ENCODE data around the gene NKX6-1. TPM values are rescaled to one million over a fixed set of nuclear protein-coding genes. Genes with fewer than 3 reads are reported as not detected.

NKX6-1 gene
- not detected for total RNA-seq

DNA sequence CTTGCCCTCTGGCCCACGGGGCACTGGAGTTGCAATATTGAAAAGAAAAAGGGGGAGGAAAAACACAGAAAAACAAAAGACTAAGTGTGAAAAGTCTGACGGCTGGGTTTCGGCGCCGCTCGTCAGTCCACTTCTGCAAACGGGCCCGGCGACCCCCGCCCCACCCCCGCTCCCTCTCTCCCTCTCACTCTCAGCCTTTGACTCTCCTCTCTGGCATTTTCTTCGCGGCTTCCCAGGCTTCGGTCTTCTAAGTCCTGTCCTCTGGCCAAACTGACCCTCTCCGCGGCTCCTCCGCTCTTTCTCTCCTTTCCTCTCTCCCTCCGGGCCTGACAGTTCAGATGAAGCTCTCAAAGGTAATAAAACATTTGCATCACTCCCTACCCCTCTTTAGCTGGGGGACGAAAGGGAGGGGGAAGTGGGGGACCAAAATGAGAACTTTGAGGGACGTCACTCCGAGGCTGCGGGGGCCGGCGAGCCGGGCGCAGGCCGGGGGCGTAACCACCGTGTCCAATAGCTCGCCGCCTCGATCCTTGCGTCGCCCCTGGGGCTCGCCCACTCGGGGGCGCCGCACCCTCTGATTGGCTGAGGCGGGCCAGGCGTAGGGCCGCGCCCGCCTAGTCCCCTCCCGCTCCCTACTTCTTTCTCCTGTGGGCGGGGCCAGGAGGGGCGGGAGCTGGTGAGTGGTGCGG, at the start of gene NKX6-1:
Gene NKX6-1 (minus strand): TSS at position 358 of the 689 bp plus-strand sequence. CDS start 1,064 bp downstream, outside the sequence.
- DNase-seq (ENCODE audit: low spot score) (no peak), ATAC-seq (peak; percentile 59)

GRCh38 chr4:84547211-84547610, 48.1 kb upstream of the NKX6-1 start:
- no peak for DNase-seq (ENCODE audit: low spot score)
- ATAC-seq = no peak

DNA sequence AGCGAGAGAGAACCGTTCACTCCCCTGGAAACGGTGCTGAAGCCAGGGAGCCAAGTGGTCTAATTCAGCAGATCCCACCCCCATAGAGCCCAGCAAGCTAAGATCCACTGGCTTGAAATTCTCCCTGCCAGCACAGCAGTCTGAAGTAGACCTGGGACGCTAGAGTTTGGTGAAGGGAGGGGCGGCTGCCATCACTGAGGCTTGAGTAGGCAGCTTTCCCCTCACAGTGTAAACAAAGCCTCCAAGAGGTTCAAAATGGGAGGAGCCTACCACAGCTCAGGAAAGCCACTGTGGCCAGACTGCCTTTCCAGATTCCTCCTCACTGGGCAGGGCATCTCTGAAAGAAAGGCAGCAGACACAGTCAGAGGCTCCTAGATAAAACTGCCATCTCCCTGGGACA, 46.0 kb upstream of the NKX6-1 start:
- ATAC-seq (no peak), DNase-seq (ENCODE audit: low spot score) (no peak)

- ATAC-seq = no peak
These were observed 36.8 kb upstream of the NKX6-1 start for GRCh38 chr4:84535901-84536300.

GRCh38 chr4:84531689-84532088, 32.6 kb upstream of the NKX6-1 start:
- DNase-seq (ENCODE audit: low spot score) = no peak
- ATAC-seq = no peak

More at GRCh38 chr4:84535901-84536300, 36.8 kb upstream of the NKX6-1 start:
- no peak for DNase-seq (ENCODE audit: low spot score)

GRCh38 chr4:84530871-84531270, 31.8 kb upstream of the NKX6-1 start:
- DNase-seq (ENCODE audit: low spot score) (no peak), ATAC-seq (no peak)

- DNase-seq (ENCODE audit: low spot score) (no peak), ATAC-seq (no peak)
These were observed 31.4 kb upstream of the NKX6-1 start for GRCh38 chr4:84530454-84530853.

DNA sequence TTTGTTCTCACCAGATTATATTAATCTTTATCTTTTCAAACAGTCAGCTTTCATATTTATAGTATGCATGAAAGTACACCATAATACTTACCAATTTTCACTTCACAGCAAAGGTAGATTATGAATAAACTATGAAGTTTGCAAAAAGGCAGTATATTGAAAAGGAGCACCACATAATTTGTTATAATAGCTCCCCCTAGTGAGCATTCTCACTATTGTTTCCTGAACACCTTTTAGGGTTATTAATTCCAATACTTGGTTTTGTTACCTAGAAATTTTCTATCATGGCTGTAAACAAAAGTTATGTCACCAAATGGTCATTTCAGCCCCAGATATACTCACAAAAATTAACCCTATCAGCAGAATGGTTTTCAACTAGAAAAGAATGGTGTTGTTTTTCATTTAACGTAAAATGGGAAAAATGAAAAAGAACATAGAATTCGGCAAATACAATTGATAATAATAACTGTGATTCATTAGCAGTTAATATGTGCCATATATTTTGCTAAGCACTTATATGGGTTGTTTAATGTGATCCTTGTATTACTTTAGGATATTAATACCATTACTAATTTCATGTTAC, 30.2 kb upstream of the NKX6-1 start:
- peak; percentile 56 for ATAC-seq
- DNase-seq (ENCODE audit: low spot score) = no peak

DNA sequence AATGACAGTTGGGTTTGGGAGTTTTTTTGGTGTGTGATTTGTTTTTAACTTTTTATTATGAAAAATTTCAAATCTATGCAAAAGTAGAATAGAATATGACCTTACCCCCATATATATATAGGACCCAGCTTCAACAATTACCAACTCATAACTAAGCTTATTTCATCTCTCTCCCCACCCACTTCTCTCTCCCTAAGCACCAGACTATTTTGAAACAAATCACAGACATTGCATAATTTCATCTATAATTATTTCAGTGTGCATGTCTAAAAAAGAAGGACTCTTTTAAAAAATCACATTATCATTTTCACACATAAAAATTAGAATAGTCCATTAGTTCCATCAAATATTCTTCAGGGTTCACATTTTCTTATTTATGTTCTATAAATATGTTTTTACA, 28.3 kb upstream of the NKX6-1 start:
- no peak for ATAC-seq
- DNase-seq (ENCODE audit: low spot score) = no peak

- DNase-seq (ENCODE audit: low spot score) (no peak), ATAC-seq (no peak)
These were observed 16.0 kb upstream of the NKX6-1 start for GRCh38 chr4:84515075-84515474.

DNA sequence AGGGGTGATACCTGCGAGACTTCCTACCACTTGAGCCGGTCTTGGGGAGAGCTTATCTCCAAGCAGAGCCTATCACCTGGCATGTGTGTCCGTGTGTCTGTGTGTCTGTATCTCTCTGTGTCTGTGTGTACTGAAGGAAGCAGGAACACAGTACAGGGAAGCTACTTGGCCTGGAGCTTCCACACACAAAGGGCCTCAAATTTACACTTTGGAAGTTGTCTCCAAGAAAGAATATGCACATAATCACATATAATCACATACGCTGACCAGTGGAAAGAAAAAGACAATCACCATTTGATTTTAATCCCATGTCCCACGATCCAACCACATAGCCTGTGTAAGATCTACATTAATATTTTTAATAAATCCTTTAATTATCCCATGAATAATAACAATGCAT, 13.2 kb upstream of the NKX6-1 start:
- ATAC-seq (no peak), DNase-seq (ENCODE audit: low spot score) (no peak)

DNA sequence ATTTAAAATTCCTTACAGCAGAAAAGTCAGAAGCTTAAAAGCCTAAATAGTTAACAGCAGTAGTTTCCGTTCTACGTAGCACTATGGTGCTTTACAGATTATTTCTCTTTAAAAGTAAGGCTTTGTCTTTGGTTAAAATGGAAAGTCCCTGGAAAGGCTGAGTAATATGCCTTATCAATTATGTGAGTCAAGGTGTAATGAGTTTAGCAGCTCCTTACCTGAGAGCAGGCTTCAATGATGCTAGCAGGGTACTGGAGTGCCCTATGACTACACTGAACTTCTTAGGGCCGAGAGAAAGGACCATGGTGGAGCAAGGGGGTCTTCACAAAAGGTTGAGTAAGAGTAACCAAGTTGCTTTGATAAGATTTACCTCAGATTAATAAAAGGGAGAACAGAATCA, 12.6 kb upstream of the NKX6-1 start:
- DNase-seq (ENCODE audit: low spot score) (no peak), ATAC-seq (no peak)

DNA sequence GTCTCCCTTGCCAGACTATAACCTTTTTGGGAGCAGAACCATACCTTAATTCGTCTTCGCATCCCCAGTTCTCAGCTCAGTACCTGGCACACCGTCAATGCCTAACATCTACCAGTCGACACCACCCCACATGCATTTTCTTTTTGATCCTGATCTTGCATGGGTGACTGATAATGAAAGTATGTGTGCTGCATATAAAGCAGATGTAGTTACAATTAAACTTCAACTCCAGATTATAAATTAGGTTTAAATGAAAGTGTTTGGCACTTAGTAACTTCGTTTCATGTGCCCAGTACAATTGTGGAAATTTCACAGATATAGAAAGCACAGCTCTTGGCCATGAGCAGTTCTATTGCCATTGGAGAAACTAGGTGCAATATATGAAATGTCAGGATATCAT, 8.8 kb upstream of the NKX6-1 start:
- DNase-seq (ENCODE audit: low spot score) (no peak), ATAC-seq (no peak)

GRCh38 chr4:84504821-84505220, 5.7 kb upstream of the NKX6-1 start:
- DNase-seq (ENCODE audit: low spot score) (no peak), ATAC-seq (no peak)

DNA sequence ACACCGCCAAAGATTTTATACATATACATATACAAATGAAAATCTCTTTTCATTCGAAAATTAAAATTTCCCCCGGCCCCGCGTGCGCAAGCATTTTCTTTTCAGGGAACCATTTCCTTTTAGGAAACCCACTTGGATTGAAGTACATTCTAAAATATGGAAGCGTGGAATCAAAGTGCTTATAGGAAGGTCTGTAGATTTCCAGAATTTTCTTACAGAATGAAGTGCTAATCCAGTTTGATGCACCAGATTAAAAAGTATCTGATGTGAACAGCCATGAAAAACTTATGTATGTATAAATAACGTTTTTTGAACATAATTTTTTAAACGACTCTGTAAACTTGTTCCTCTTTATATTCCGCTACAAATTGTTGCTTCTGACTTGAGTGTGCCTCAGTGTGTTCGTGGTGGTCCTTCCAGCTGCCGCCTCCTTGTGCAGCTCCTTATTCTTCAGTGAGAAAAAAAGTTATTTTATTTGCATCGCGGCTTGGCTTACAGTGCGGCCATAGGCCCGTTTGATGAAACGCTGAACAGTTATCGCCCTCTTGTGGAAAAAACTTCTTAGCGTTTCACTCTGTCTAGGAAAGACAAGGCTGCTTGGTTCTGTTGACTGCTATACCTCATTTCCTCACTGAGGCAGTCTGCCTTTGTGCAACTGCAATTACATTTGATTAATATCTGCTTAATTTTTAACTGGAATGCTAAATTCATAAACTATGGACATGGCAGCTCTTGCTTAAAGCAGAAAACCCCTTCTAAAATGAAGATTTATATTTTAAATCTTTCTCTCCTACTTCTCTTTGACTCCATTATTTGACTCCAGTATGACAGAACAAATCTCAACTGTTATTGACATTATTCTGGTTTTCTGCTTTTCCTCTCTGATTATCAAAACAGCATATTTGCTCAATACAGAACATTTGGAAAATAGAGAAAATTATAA, 4.7 kb upstream of the NKX6-1 start:
- ATAC-seq = peak; percentile 90
- no peak for DNase-seq (ENCODE audit: low spot score)

- ATAC-seq (no peak), DNase-seq (ENCODE audit: low spot score) (no peak)
These were observed 3.9 kb upstream of the NKX6-1 start for GRCh38 chr4:84502955-84503373.

DNA sequence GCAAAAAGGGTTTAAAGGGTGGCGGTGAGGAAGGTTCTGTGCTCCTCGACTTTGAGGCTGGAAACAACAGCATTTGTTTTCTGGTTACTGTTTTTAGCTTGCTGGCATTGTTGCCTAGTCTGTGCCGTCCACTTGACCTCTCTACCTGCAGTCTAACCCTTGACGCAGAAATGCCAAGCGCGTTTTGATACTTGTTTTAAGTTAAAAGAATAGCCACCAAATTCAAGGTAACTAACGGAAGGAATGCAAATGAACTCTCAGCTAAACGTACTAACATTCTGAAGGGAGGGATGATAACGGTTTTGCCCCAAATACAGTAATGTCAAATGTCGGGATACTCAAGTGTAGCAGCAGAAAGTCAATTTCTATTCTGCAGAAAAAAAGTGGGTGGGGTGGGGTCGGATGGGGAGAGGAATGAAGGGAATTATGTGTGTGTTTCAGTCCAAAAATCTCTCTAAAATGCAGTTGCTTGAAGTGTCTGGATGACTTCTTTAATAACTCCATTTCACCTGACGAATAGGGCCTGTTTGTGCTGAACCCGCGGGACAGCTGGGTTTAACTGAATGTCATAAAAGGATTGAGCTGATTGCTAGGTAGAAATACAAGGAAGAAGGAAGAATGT, 3.4 kb upstream of the NKX6-1 start:
- DNase-seq (ENCODE audit: low spot score) (no peak), ATAC-seq (no peak)

DNA sequence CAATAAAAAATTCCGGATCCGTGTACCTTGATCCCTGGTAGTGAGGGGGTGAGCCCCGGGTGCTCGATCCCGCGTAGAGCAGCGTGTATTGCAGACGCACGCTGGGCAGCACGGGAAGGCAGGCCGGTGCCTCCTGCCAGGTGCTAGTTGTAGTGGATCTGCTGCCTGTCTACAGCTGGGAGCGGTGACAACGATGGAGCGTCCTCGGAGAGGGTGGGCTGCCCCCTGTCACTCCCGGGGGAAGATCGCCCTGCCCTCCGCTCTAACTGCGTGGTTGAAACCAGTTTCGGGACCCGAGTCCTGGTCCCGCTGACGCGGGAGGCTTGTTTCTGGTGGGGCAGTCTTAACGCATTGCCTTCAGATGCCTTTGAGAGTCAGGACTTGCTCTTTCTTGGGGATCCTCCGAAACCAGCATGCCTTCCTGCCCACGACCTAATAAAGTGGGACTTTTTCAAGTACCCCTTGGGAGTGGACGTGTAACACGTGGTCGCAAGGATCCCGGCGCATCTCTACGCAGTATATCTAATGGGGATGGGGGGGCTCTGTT, 2.7 kb upstream of the NKX6-1 start:
- ATAC-seq (no peak), DNase-seq (ENCODE audit: low spot score) (no peak)

DNA sequence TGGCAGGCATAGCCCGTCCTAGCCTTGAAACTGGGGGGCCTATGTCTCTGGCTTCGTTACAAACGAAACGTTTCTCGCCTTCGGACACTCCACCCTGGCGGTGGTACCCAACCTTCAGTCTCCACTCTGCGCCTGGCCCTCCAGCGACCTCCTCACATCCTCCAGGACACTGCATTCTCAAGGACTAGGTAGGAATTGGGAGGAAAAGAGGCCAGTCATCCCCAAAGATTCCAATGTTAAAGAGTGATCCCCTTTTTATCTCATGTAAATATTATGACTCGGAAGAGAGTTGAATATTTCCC, 2.1 kb upstream of the NKX6-1 start:
- no peak for ATAC-seq
- DNase-seq (ENCODE audit: low spot score) = no peak

DNA sequence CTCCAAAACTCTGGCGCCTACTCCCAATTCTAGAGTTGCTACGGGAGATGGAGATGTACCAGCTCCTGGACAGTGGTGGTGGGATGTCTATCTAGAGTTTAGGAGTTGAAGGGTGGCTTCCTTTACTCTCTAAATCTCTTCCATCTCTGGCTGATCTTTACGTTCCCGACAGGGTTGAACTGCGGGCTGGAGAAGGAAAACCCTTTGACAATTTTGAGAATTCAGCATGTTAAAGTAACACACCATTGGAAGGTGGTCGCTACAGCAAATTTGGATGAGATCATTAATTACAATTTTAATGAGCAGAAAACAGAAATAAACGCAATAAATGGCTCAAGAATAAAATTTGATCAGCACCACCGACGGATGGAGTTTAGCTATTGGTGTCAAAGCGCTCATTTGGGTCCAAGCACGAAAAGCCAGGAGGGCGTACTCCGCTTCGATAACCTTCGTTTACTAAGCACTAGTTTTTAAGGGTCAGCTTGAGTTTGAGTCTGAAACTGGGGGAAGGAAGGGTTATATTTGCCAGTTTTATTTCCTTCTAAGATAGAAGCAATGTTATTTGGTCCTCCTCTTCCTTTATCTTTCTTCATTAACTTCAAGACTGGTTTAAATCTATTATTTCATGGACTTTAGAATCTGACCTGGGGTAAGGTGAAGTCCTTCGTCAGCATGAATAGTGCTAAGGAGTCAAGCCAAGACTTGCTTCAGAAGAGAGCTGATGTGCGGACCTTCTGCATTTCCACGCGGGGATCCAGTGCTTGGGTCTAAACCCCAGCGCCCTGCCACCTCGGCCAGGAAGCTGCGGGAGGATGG, 1.5 kb upstream of the NKX6-1 start:
- DNase-seq (ENCODE audit: low spot score) (no peak), ATAC-seq (no peak)

All from left lobe of liver (tissue), 2 donors.